Stomach (tissue), 4 donors: Measurements from ENCODE around the gene MYBBP1A.
"Not testable (repeated sequence)": the region's sequence is repeated elsewhere in the genome, so short reads cannot be mapped to it uniquely, and the experiment has no call there.

ENCODE experiments used
- EP300 ChIP-seq: sonication (generic); formaldehyde crosslinking; IDR thresholded peaks from one replicate; pipeline ENCODE4 v1.6.1; 2017; ENCODE audit warnings: antibody characterized with exemption
- POLR2A ChIP-seq, 4 donors: fragments of 450-650 bp; IDR thresholded peaks; one replicate each; pipeline ENCODE4 v1.6.1; 2016; ENCODE audit warnings: antibody characterized with exemption in 4 of 4, control low read depth in 2 of 4, mild to moderate bottlenecking in 1 of 4, moderate library complexity in 1 of 4
- POLR2AphosphoS5 ChIP-seq, 3 donors: sonication (generic); formaldehyde crosslinking; IDR thresholded peaks; one replicate each; pipeline ENCODE4 v1.6.1; 2016; ENCODE audit warnings: antibody characterized with exemption in 3 of 3
- TF ChIP-seq, protein P1 (sequence below), 7 experiments: fragments of 450-650 bp in 4 of 7; fragments of 200-600 bp in 3 of 7; sonication (generic) in 3 of 7; IDR thresholded peaks; one replicate each; pipeline ENCODE4 v1.5.1; 2016 to 2019; ENCODE audit warnings: antibody characterized with exemption in 7 of 7, control low read depth in 2 of 7, mild to moderate bottlenecking in 1 of 7

DNA sequence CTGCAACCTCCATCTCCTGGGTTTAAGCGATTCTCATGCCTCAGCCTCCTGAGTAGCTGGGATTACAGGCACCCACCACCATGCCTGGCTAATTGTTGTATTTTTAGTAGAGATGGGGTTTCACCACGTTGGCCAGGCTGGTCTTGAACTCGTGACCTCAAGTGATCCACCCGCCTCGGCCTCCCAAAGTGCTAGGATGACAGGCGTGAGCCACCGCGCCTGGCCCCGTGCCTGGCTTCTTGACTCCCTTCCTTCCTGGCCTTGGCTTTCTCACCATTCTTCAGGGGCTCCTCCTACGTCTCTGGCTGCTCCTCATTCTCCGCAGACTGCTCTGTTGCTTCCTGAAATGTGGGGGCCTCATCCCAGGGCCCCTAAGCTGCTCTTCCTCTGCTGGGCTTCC, 34.9 kb upstream of the MYBBP1A start:
- not testable (repeated sequence) for TF ChIP-seq POLR2AphosphoS5 (IDR thresholded peaks at IDR 0.05); POLR2A (IDR thresholded peaks at IDR 0.05); EP300
- TF ChIP-seq, protein P1, sequence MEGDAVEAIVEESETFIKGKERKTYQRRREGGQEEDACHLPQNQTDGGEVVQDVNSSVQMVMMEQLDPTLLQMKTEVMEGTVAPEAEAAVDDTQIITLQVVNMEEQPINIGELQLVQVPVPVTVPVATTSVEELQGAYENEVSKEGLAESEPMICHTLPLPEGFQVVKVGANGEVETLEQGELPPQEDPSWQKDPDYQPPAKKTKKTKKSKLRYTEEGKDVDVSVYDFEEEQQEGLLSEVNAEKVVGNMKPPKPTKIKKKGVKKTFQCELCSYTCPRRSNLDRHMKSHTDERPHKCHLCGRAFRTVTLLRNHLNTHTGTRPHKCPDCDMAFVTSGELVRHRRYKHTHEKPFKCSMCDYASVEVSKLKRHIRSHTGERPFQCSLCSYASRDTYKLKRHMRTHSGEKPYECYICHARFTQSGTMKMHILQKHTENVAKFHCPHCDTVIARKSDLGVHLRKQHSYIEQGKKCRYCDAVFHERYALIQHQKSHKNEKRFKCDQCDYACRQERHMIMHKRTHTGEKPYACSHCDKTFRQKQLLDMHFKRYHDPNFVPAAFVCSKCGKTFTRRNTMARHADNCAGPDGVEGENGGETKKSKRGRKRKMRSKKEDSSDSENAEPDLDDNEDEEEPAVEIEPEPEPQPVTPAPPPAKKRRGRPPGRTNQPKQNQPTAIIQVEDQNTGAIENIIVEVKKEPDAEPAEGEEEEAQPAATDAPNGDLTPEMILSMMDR (IDR thresholded peaks at IDR 0.05), result not testable (repeated sequence)
